HepG2 (cell line): Measurements from ENCODE around the gene PLCL2. TPM values are rescaled to one million over a fixed set of nuclear protein-coding genes. Genes with fewer than 3 reads are reported as not detected.

Experiments used
- CHD2 ChIP-seq: IDR thresholded peaks from 2 replicates; pipeline ENCODE4 v1.6.1; 2011; ENCODE audit warnings: low read depth, low read length, improper control_type of control experiment
- DPF2 ChIP-seq: sonication (generic); formaldehyde crosslinking; IDR thresholded peaks from 2 replicates; pipeline ENCODE4 v1.4.0; 2020; ENCODE audit warnings: mild to moderate bottlenecking, low read depth, missing genetic modification reagents, borderline replicate concordance
- JUND ChIP-seq: sonication (generic); formaldehyde crosslinking; IDR thresholded peaks from 2 replicates; pipeline ENCODE4 v1.8.0; 2022; ENCODE audit warnings: mild to moderate bottlenecking, missing genetic modification reagents
- MTF2 ChIP-seq: sonication (generic); formaldehyde crosslinking; IDR thresholded peaks from 2 replicates; pipeline ENCODE4 v1.5.0; 2020; ENCODE audit warnings: missing genetic modification reagents, borderline replicate concordance
- SMARCE1 ChIP-seq: fragments of 450-650 bp; IDR thresholded peaks from 2 replicates; pipeline ENCODE4 v1.6.1; 2017; ENCODE audit warnings: borderline replicate concordance
- ZNF253 ChIP-seq: sonication (generic); formaldehyde crosslinking; IDR thresholded peaks from 2 replicates; pipeline ENCODE4 v1.8.0; 2022; ENCODE audit warnings: mild to moderate bottlenecking, missing genetic modification reagents, borderline replicate concordance
- ZNF407 ChIP-seq: sonication (generic); formaldehyde crosslinking; IDR thresholded peaks from one replicate; pipeline ENCODE4 v1.5.1; 2020; ENCODE audit warnings: mild to moderate bottlenecking, missing genetic modification reagents; ENCODE audit errors: not compliant biosample characterization
- ZNF496 ChIP-seq: sonication (generic); formaldehyde crosslinking; IDR thresholded peaks from 2 replicates; pipeline ENCODE4 v1.8.1; 2023; ENCODE audit warnings: mild to moderate bottlenecking, moderate library complexity, missing genetic modification reagents; ENCODE audit not compliant: insufficient replicate concordance
- polyA plus RNA-seq, 8 experiments: library from polyadenylated mRNA; depleted of rRNA in 3 of 8; stranded (reverse) in 7 of 8; unstranded in 1 of 8; fragments of >200 nt; fragmentation: Illumina TruSeq in 4 of 8; extraction: Trizol in 4 of 8; gene quantifications; 2 replicates each; pipeline versions ENCODE4 v1.2.1 to v1.2.3, GENCODE V29; 2011 to 2016; ENCODE audit warnings: low read depth in 4 of 8, missing spikeins in 1 of 8, mixed read lengths in 1 of 8; ENCODE audit not compliant: insufficient read depth in 1 of 8
- total RNA-seq, 5 experiments: library from RNA; depleted of rRNA; stranded (reverse); fragments of >200 nt; fragmentation: Illumina TruSeq; extraction: Trizol; gene quantifications; 2 replicates each; pipeline ENCODE4 v1.2.3, GENCODE V29; 2016; ENCODE audit warnings: low read depth in 1 of 5
- TF ChIP-seq, protein P1 (sequence below): sonication (generic); formaldehyde crosslinking; IDR thresholded peaks from 2 replicates; pipeline ENCODE4 v1.4.0; 2020; ENCODE audit warnings: missing genetic modification reagents

PLCL2 gene
- total and polyA plus RNA-seq, 2 of the 13 experiments (the other 11 are each of a cell fraction or from before 2014, with no cell fraction given) = not detected

- TF ChIP-seq ZNF407 (CRISPR knock-in tag) = no peak
- TF ChIP-seq SMARCE1 = no peak
- no peak for TF ChIP-seq DPF2
- TF ChIP-seq CHD2 = no peak
- TF ChIP-seq ZNF253 (CRISPR knock-in tag) = no peak
- no peak for TF ChIP-seq JUND (CRISPR knock-in tag)
- TF ChIP-seq, protein P1, sequence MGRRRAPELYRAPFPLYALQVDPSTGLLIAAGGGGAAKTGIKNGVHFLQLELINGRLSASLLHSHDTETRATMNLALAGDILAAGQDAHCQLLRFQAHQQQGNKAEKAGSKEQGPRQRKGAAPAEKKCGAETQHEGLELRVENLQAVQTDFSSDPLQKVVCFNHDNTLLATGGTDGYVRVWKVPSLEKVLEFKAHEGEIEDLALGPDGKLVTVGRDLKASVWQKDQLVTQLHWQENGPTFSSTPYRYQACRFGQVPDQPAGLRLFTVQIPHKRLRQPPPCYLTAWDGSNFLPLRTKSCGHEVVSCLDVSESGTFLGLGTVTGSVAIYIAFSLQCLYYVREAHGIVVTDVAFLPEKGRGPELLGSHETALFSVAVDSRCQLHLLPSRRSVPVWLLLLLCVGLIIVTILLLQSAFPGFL (CRISPR knock-in tag) = no peak
- no peak for TF ChIP-seq ZNF496 (CRISPR knock-in tag)
- no peak for TF ChIP-seq MTF2 (CRISPR knock-in tag)
- TF ChIP-seq, all 625 proteins: peak for 0
Observed at GRCh38 chr3:16864610-16865313, 20.0 kb upstream of the PLCL2 start (continued).
